H9 (cell line): Measurements from ENCODE around the gene SESTD1. TPM values are rescaled to one million over a fixed set of nuclear protein-coding genes. Genes with fewer than 3 reads are reported as not detected.

Experiments used
- DNase-seq: peaks from one replicate; pipeline ENCODE4 v3.0.0-alpha.2; 2017
- H2AFZ ChIP-seq: one replicate; pipeline ENCODE4 v1.6.1; 2013; ENCODE audit warnings: mild to moderate bottlenecking, low read length, control low read depth, moderate library complexity
- H2AK5ac ChIP-seq: 2 replicates; pipeline ENCODE4 v1.6.1; 2013; ENCODE audit warnings: low read length, control low read depth, mixed read lengths; ENCODE audit not compliant: insufficient read length
- H2BK120ac ChIP-seq: one replicate; pipeline ENCODE4 v1.6.1; 2013; ENCODE audit warnings: low read depth, mild to moderate bottlenecking, low read length, control low read depth, inconsistent platforms; ENCODE audit not compliant: poor library complexity, severe bottlenecking
- H2BK12ac ChIP-seq: 2 replicates; pipeline ENCODE4 v1.6.1; 2013; ENCODE audit warnings: low read length, control low read depth, mixed read lengths, low read depth; ENCODE audit not compliant: insufficient read length
- H2BK15ac ChIP-seq: 2 replicates; pipeline ENCODE4 v1.6.1; 2013; ENCODE audit warnings: low read depth, low read length, control low read depth
- H2BK20ac ChIP-seq: one replicate; pipeline ENCODE4 v1.6.1; 2013; ENCODE audit warnings: low read depth, mild to moderate bottlenecking, low read length, control low read depth, inconsistent platforms; ENCODE audit not compliant: poor library complexity, severe bottlenecking
- H2BK5ac ChIP-seq: 2 replicates; pipeline ENCODE4 v1.6.1; 2013; ENCODE audit warnings: low read length, control low read depth, mixed read lengths; ENCODE audit not compliant: insufficient read length
- H3K14ac ChIP-seq: 2 replicates; pipeline ENCODE4 v1.6.1; 2013; ENCODE audit warnings: low read length, control low read depth; ENCODE audit not compliant: insufficient read depth
- H3K18ac ChIP-seq: 2 replicates; pipeline ENCODE4 v1.6.1; 2013; ENCODE audit warnings: low read depth, mild to moderate bottlenecking, mixed read lengths, low read length, control low read depth; ENCODE audit not compliant: insufficient read length
- H3K23ac ChIP-seq: 2 replicates; pipeline ENCODE4 v1.6.1; 2013; ENCODE audit warnings: low read length, control low read depth, mixed read lengths, low read depth; ENCODE audit not compliant: insufficient read length
- H3K23me2 ChIP-seq: 2 replicates; pipeline ENCODE4 v1.6.1; 2013; ENCODE audit warnings: low read depth, mild to moderate bottlenecking, mixed read lengths, low read length, control low read depth; ENCODE audit not compliant: insufficient read length, poor library complexity, severe bottlenecking
- H3K27ac ChIP-seq: 2 replicates; pipeline ENCODE4 v1.5.1; 2013; ENCODE audit warnings: low read length, control low read depth, mixed read lengths, low read depth; ENCODE audit not compliant: insufficient read length
- H3K27me3 ChIP-seq: 2 replicates; pipeline ENCODE4 v1.6.1; 2013; ENCODE audit warnings: low read length, control low read depth, inconsistent platforms; ENCODE audit not compliant: insufficient read depth
- H3K4ac ChIP-seq: 2 replicates; pipeline ENCODE4 v1.6.1; 2013; ENCODE audit warnings: low read depth, mild to moderate bottlenecking, control low read depth, inconsistent platforms, low read length, moderate library complexity
- H3K4me1 ChIP-seq: 2 replicates; pipeline ENCODE4 v1.6.1; 2013; ENCODE audit warnings: low read length, control low read depth, inconsistent platforms; ENCODE audit not compliant: insufficient read depth
- H3K4me2 ChIP-seq: 2 replicates; pipeline ENCODE4 v1.6.1; 2013; ENCODE audit warnings: low read length, control low read depth, mixed read lengths; ENCODE audit not compliant: insufficient read length, insufficient read depth
- H3K56ac ChIP-seq: 2 replicates; pipeline ENCODE4 v1.6.1; 2013; ENCODE audit warnings: low read depth, mild to moderate bottlenecking, mixed read lengths, low read length, control low read depth; ENCODE audit not compliant: insufficient read length
- H3K79me1 ChIP-seq: 2 replicates; pipeline ENCODE4 v1.6.1; 2013; ENCODE audit warnings: low read depth, mild to moderate bottlenecking, moderate library complexity, low read length, control low read depth, inconsistent platforms; ENCODE audit not compliant: insufficient read depth, poor library complexity, severe bottlenecking
- H3K79me2 ChIP-seq: 2 replicates; pipeline ENCODE4 v1.6.1; 2013; ENCODE audit warnings: low read length, control low read depth, inconsistent platforms; ENCODE audit not compliant: insufficient read depth
- H3K9ac ChIP-seq: 2 replicates; pipeline ENCODE4 v1.6.1; 2013; ENCODE audit warnings: low read length, control low read depth, mixed read lengths; ENCODE audit not compliant: insufficient read length; ENCODE audit errors: extremely low read depth
- H3K9me3 ChIP-seq: one replicate; pipeline ENCODE4 v1.6.1; 2013; ENCODE audit warnings: low read depth, low read length, inconsistent platforms; ENCODE audit not compliant: control insufficient read depth
- H3T11ph ChIP-seq: one replicate; pipeline ENCODE4 v1.6.1; 2013; ENCODE audit warnings: mild to moderate bottlenecking, low read length, control low read depth, inconsistent platforms
- H4K20me1 ChIP-seq: one replicate; pipeline ENCODE4 v1.6.1; 2013; ENCODE audit not compliant: control insufficient read depth, insufficient read length, insufficient read depth
- H4K5ac ChIP-seq: 2 replicates; pipeline ENCODE4 v1.6.1; 2013; ENCODE audit warnings: low read depth, mild to moderate bottlenecking, mixed read lengths, low read length, control low read depth; ENCODE audit not compliant: insufficient read length
- H4K8ac ChIP-seq: replicated peaks from 2 replicates; pipeline ENCODE4 v1.6.1; 2013; ENCODE audit warnings: low read length, control low read depth, mixed read lengths, low read depth; ENCODE audit not compliant: insufficient read length
- H4K91ac ChIP-seq: 2 replicates; pipeline ENCODE4 v1.6.1; 2013; ENCODE audit warnings: low read depth, mild to moderate bottlenecking, moderate library complexity, mixed read lengths, low read length, control low read depth; ENCODE audit not compliant: insufficient read length
- H3K27ac Mint-ChIP-seq, 3 experiments: 2 replicates in 2 of 3; 3 replicates in 1 of 3; pipeline ENCODE4 v1.8.0; 2020 to 2021; ENCODE audit warnings: mixed read lengths in 3 of 3, mild to moderate bottlenecking in 1 of 3, moderate library complexity in 1 of 3
- H3K27me3 Mint-ChIP-seq: 2 replicates; pipeline ENCODE4 v1.8.0; 2021; ENCODE audit warnings: low read depth, mild to moderate bottlenecking, moderate library complexity, mixed read lengths
- H3K36me3 Mint-ChIP-seq, 3 experiments: 2 replicates in 2 of 3; 3 replicates in 1 of 3; pipeline ENCODE4 v1.8.0; 2020 to 2021; ENCODE audit warnings: low read depth in 3 of 3, mixed read lengths in 3 of 3; ENCODE audit not compliant: insufficient read depth in 1 of 3
- H3K4me1 Mint-ChIP-seq, 2 experiments: 2 replicates each; pipeline ENCODE4 v1.8.0; 2020; ENCODE audit warnings: mixed read lengths in 2 of 2
- H3K4me3 Mint-ChIP-seq, 2 experiments: 2 replicates in 1 of 2; 3 replicates in 1 of 2; pipeline ENCODE4 v1.8.0; 2020 to 2021; ENCODE audit warnings: mild to moderate bottlenecking in 2 of 2, mixed read lengths in 2 of 2, moderate library complexity in 1 of 2
- H3K9me3 Mint-ChIP-seq, 2 experiments: 2 replicates in 1 of 2; 3 replicates in 1 of 2; pipeline ENCODE4 v1.8.0; 2020; ENCODE audit warnings: mild to moderate bottlenecking in 2 of 2, mixed read lengths in 2 of 2, moderate library complexity in 1 of 2
- CTCF ChIP-seq: fragments of 200-600 bp; sonication (generic); conservative IDR thresholded peaks from 3 replicates; pipeline ENCODE4 v1.8.0; 2021; ENCODE audit warnings: antibody characterized with exemption, mild to moderate bottlenecking
- WGBS: extraction: QIAGEN DNeasy Blood & Tissue Kit; methylation state at CpG from one replicate; pipeline ENCODE4 v1.1.7; 2013; ENCODE audit warnings: missing lambda C conversion rate, low lambda C conversion rate, mixed read lengths; ENCODE audit not compliant: insufficient read length; ENCODE audit errors: extremely low coverage; 5-methylcytosine and 5-hydroxymethylcytosine counted together
- total RNA-seq: library from RNA; stranded (reverse); gene quantifications from 2 replicates; pipeline ENCODE4 v1.2.1, GENCODE V29; 2021

Gene SESTD1
- total RNA-seq, 1 experiment from 2014 or later: 44.4 TPM

- Histone ChIP-seq H3K56ac (no peak overlapping the region), H4K91ac (no peak overlapping the region), H3K9me3 (no peaks in the 10 kb centered on the region), H3K18ac (no peak overlapping the region), H2BK120ac (no peak overlapping the region), H3K4me2 (no peak overlapping the region), H3K79me1 (peaks cover 3% of the 10 kb centered on the region), H3K14ac (no peak overlapping the region), H3K23me2 (no peaks in the 10 kb centered on the region), H3K79me2 (peaks cover 1% of the 10 kb centered on the region; the same call in 1 of the 2 replicates), H3K27ac (no peak overlapping the region), H3K9ac (no peak overlapping the region), H3K4ac (no peak overlapping the region), H3K23ac (no peak overlapping the region), H2BK5ac (no peak overlapping the region), H4K20me1 (no peaks in the 10 kb centered on the region), H3T11ph (no peak overlapping the region), H2AK5ac (no peak overlapping the region), H2BK15ac (no peak overlapping the region), H2BK12ac (no peak overlapping the region), H2BK20ac (no peak overlapping the region), H4K8ac (no peak overlapping the region), H4K5ac (no peak overlapping the region), H3K27me3 (no peaks in the 10 kb centered on the region), H2AFZ (no peak overlapping the region), H3K4me1 (peaks cover 1% of the 10 kb centered on the region)
- DNase-seq: no peak
- Mint-ChIP-seq H3K36me3 (peaks cover 2 to 7% (median 6%) of the 10 kb centered on the region in 3 experiments; a peak in 4 of 7 replicates), H3K4me3 (no peak overlapping the region), H3K27me3 (no peaks in the 10 kb centered on the region), H3K27ac (peak overlapping the region in 2 of 3 experiments; percentile 33 to 49; a peak in 4 of 7 replicates), H3K9me3 (peaks cover 2 to 5% of the 10 kb centered on the region in 2 experiments; a peak in 4 of 5 replicates), H3K4me1 (peaks cover 25 to 26% of the 10 kb centered on the region in 2 experiments)
- no CpG with 5 or more reads among the region's 4 CpGs for WGBS
- TF ChIP-seq CTCF: peak; percentile 61
Observed at GRCh38 chr2:179240481-179241451, 23.9 kb downstream of the SESTD1 start.
